ENCODE results near the gene AAK1. TPM values are rescaled to one million over a fixed set of nuclear protein-coding genes. Genes with fewer than 3 reads are reported as not detected.
A peak's percentile ranks its signal among the peaks of the same experiment; 100 is the strongest.

Gene AAK1
- total RNA-seq, 1 donor from 2014 or later = 43.4 TPM

DNA sequence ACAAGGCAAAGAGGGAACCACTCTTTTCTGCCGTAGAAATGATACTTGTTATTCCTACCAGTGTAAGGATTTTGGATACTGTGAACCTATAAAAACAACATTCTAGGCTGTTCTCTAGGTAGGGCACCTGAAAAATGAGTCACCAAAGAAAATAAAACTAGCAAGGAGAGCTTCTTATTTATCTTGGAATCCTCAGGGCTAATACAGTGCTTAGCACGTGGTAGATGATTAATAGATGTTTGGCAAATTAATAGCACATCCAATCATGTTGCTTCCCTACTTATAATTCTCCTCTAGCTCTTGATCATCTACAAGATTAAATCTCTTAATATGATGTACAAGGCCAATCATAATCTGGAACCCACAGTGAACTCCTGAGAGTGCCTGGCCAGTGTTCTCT, 73.1 kb downstream of the AAK1 start:
- Mint-ChIP-seq H3K4me1 (ENCODE audit: low read depth) (peaks cover 5% of the 10 kb centered on the region), H3K27me3 (no peaks in the 10 kb centered on the region), H3K4me3 (ENCODE audit: low read depth) (no peak overlapping the region), H3K27ac (no peak overlapping the region), H3K9me3 (ENCODE audit: low read depth) (no peaks in the 10 kb centered on the region), H3K36me3 (ENCODE audit: insufficient read depth) (no peaks in the 10 kb centered on the region)
- TF ChIP-seq, protein P1, sequence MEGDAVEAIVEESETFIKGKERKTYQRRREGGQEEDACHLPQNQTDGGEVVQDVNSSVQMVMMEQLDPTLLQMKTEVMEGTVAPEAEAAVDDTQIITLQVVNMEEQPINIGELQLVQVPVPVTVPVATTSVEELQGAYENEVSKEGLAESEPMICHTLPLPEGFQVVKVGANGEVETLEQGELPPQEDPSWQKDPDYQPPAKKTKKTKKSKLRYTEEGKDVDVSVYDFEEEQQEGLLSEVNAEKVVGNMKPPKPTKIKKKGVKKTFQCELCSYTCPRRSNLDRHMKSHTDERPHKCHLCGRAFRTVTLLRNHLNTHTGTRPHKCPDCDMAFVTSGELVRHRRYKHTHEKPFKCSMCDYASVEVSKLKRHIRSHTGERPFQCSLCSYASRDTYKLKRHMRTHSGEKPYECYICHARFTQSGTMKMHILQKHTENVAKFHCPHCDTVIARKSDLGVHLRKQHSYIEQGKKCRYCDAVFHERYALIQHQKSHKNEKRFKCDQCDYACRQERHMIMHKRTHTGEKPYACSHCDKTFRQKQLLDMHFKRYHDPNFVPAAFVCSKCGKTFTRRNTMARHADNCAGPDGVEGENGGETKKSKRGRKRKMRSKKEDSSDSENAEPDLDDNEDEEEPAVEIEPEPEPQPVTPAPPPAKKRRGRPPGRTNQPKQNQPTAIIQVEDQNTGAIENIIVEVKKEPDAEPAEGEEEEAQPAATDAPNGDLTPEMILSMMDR (IDR thresholded peaks at IDR 0.05; ENCODE audit: unreplicated experiment) = no peak
- DNase-seq (ENCODE audit: low spot score, unreplicated experiment) = no peak

DNA sequence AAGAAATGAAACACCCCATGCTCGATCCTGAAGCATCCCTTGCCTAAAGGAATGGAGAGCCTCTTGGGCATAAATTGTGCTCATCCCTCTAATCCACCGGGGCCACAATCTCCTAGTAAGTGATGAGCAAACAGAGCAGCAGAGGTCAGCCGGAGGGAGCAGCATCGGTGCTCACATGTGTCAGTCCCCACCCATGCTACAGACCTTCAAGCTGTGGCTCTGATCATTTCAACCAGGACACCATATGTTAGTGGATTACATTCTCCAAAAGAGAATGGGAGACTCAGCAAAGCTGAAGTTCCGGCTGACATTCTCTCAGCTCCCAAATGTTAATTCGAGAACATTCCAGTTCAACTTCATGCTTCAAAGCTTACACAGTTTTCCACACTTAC, 75.6 kb downstream of the AAK1 start:
- Mint-ChIP-seq H3K27ac (no peak overlapping the region), H3K27me3 (no peaks in the 10 kb centered on the region), H3K4me3 (ENCODE audit: low read depth) (no peak overlapping the region), H3K36me3 (ENCODE audit: insufficient read depth) (no peaks in the 10 kb centered on the region), H3K4me1 (ENCODE audit: low read depth) (peaks cover 8% of the 10 kb centered on the region), H3K9me3 (ENCODE audit: low read depth) (no peaks in the 10 kb centered on the region)
- DNase-seq (ENCODE audit: low spot score, unreplicated experiment) = no peak
- TF ChIP-seq, protein P1 (IDR thresholded peaks at IDR 0.05; ENCODE audit: unreplicated experiment) = no peak

DNA sequence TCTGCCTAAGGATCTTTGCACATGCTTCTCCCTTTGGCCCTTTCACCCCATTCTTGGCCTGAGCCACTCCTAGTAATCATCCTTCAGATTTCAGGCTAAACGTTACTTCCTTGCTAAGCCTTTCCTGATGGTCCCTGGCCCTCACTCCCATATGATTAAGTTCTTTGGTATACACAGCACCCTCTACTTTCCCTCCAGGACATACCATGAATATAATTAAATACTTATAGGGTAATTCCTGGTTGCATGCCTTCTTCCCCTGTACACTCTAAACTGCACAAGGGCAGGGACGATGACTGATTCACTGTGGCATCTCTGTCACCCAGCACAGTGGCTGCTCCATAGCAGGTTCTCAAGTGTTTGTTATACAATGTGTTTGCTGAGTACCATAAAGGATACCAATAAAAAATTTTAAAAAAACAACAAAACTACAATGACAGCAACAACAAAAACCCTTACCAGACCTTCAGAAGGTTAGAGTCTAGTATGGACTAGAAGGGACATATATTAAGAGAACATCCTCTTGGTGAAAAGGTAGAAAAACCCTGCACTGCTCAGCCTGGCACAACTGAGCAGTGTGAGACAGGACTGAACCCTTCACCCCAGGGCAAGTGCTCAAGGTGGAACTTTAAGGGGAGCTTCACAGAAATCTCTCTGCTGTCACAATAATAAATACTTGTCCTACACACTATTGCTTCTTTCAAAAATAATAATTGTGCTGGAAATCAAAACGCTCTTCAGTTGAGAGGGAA, 76.2 kb downstream of the AAK1 start:
- H3K4me3 Mint-ChIP-seq (ENCODE audit: low read depth) = no peak overlapping the region
- H3K27me3 Mint-ChIP-seq = no peaks in the 10 kb centered on the region
- H3K27ac Mint-ChIP-seq = no peak overlapping the region
- DNase-seq (ENCODE audit: low spot score, unreplicated experiment) = no peak
- peaks cover 4% of the 10 kb centered on the region for H3K4me1 Mint-ChIP-seq (ENCODE audit: low read depth)
- TF ChIP-seq, protein P1 (IDR thresholded peaks at IDR 0.05; ENCODE audit: unreplicated experiment) = no peak
- H3K9me3 Mint-ChIP-seq (ENCODE audit: low read depth) = no peaks in the 10 kb centered on the region
- no peaks in the 10 kb centered on the region for H3K36me3 Mint-ChIP-seq (ENCODE audit: insufficient read depth)

DNA sequence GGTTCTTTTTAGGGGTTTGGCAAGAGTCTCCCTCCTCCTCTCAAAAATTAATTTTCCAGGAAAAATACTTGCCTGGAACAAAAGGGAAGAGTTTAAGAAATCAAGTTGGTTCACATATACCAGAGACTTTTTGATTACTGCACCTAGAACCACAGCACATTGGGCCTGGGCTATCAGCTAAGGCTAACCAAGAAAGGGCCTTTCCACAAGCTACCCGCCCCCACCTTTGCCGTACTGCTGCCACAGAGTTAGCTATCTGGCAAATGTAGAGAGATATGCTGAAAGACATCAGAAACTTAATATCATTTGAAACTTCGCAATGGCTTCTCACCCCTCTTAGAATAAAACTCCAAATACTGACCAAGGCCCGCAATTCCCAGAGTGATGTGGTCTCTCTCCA, 76.9 kb downstream of the AAK1 start:
- Mint-ChIP-seq H3K4me1 (ENCODE audit: low read depth) (peaks cover 5% of the 10 kb centered on the region), H3K4me3 (ENCODE audit: low read depth) (no peak overlapping the region), H3K27me3 (no peaks in the 10 kb centered on the region), H3K27ac (no peak overlapping the region), H3K36me3 (ENCODE audit: insufficient read depth) (no peaks in the 10 kb centered on the region), H3K9me3 (ENCODE audit: low read depth) (no peaks in the 10 kb centered on the region)
- no peak for DNase-seq (ENCODE audit: low spot score, unreplicated experiment)
- TF ChIP-seq, protein P1 (IDR thresholded peaks at IDR 0.05; ENCODE audit: unreplicated experiment) = no peak

DNA sequence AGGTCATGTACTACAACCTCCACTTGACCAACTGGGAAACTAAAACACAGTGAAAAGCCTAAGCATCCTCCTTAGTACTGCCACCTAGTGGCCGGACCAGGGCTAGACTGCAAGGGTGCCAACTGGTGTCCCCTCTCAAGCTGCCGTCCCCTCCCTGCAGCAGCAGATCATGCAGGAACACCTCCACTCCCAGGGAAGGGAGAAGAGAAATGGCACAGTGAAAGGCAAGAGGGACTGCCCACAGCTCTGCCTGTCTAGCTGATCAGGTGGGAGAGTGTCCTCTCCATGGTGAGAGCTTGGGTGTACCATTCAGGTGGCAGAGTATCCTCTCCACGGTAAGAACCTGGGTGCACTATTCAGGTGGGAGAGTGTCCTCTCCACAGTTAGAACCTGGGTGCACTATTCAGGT, 78.1 kb downstream of the AAK1 start:
- H3K4me3 Mint-ChIP-seq (ENCODE audit: low read depth) = no peak overlapping the region
- H3K9me3 Mint-ChIP-seq (ENCODE audit: low read depth) = no peaks in the 10 kb centered on the region
- TF ChIP-seq, protein P1 (IDR thresholded peaks at IDR 0.05; ENCODE audit: unreplicated experiment) = peak; percentile 72
- no peaks in the 10 kb centered on the region for H3K36me3 Mint-ChIP-seq (ENCODE audit: insufficient read depth)
- peak; percentile 51 for DNase-seq (ENCODE audit: low spot score, unreplicated experiment)
- no peaks in the 10 kb centered on the region for H3K27me3 Mint-ChIP-seq
- no peak overlapping the region for H3K27ac Mint-ChIP-seq
- peaks cover 6% of the 10 kb centered on the region for H3K4me1 Mint-ChIP-seq (ENCODE audit: low read depth)
